ENCODE measurements around the gene TTC33.

- TF ChIP-seq CTCF (IDR thresholded peaks at IDR 0.05 in 4 of 5, conservative IDR thresholded peaks at IDR 0.05 in 1 of 5) (no peak), POLR2A (IDR thresholded peaks at IDR 0.05) (no peak)
These were observed 89.1 kb downstream of the TTC33 start for GRCh38 chr5:40666657-40667056.
